ENCODE results near the gene WDR81.

The WDR81 gene

DNA sequence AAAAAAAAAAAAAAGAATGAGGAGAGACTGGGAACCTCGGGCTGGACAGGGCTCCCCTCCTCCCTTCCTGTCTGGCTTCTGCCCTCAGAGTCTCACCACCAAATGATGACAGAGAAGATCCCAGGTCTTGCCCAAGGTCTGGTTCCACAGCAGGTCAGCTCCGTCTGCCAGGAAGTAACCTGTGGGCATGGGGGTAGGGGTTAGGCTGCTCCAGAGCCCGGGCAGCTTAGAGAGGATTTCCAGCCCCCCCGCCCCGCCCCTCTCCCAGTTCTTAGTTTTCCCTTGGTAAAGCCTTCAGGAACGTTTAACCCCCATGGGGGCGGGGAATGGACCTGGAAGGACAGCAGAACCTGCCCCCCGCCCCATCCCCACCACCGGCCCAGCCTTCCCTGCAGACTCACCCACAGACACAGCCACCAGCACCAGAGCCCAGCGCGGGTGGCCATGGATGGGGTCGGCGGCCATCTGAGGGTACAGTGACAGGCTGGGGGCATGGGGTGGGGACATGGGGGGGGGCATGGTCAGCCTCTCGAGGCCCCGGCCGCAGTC, 15.0 kb upstream of the WDR81 start:
- TF ChIP-seq, protein P1, sequence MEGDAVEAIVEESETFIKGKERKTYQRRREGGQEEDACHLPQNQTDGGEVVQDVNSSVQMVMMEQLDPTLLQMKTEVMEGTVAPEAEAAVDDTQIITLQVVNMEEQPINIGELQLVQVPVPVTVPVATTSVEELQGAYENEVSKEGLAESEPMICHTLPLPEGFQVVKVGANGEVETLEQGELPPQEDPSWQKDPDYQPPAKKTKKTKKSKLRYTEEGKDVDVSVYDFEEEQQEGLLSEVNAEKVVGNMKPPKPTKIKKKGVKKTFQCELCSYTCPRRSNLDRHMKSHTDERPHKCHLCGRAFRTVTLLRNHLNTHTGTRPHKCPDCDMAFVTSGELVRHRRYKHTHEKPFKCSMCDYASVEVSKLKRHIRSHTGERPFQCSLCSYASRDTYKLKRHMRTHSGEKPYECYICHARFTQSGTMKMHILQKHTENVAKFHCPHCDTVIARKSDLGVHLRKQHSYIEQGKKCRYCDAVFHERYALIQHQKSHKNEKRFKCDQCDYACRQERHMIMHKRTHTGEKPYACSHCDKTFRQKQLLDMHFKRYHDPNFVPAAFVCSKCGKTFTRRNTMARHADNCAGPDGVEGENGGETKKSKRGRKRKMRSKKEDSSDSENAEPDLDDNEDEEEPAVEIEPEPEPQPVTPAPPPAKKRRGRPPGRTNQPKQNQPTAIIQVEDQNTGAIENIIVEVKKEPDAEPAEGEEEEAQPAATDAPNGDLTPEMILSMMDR (IDR thresholded peaks at IDR 0.05; ENCODE audit: low read length, missing control alignments), result no peak
- peak overlapping the region; percentile 57 for H3K4me3 ChIP-seq (replicated peaks; ENCODE audit: low read depth, low read length)
- no peak for DNase-seq (ENCODE audit: low read depth)

DNA sequence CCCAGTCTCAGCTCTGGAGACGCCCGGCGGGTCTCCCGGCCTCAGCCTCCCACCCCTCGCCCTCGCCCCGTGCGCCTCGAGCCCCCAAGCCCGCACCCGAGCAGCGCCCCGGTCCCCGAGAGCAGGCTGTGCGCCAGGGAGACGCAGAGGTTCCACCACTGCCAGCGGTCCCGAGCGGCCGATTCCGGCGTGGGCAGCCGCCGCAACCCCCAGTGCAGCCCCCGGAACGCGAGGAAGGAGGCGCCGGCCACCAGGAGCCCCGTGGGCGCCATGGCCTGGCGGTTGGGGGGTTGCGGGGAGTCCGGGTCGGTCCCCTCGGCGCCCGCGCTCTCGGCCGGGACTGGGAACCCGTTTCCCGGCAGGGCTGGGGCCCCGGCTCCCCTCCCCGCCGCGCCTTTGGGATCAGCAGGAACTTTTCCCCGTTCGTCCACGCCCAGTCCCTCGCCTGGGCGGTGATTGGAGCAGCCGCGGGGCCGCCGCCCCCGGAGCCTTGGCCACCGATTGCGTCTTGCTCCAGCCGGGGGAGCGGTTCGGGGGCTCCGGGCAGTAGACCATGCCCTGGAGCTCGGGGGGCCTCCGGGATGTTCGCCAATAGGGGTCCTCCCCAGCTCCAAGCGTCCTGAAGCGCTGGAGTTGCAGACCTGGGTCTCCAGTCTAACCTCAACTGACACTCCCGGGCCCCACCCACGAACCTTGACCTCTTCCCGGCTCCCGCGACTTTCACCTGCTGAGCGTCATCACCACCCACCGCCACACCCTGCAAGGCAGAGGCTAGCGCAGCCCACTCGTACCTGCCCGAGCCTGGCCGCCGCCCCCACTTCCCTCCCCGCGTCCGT, 14.3 kb upstream of the WDR81 start, which contains the start of gene TLCD2:
TSS of gene TLCD2 (minus strand) at position 407 of the 836 bp plus-strand sequence. CDS start at position 272, 135 bp downstream.
- peak within 1 kb of the TSS; percentile 57 for H3K4me3 ChIP-seq (replicated peaks; ENCODE audit: low read depth, low read length)
- peak; percentile 65 for DNase-seq (ENCODE audit: low read depth)
- TF ChIP-seq, protein P1 (IDR thresholded peaks at IDR 0.05; ENCODE audit: low read length, missing control alignments), result no peak

DNA sequence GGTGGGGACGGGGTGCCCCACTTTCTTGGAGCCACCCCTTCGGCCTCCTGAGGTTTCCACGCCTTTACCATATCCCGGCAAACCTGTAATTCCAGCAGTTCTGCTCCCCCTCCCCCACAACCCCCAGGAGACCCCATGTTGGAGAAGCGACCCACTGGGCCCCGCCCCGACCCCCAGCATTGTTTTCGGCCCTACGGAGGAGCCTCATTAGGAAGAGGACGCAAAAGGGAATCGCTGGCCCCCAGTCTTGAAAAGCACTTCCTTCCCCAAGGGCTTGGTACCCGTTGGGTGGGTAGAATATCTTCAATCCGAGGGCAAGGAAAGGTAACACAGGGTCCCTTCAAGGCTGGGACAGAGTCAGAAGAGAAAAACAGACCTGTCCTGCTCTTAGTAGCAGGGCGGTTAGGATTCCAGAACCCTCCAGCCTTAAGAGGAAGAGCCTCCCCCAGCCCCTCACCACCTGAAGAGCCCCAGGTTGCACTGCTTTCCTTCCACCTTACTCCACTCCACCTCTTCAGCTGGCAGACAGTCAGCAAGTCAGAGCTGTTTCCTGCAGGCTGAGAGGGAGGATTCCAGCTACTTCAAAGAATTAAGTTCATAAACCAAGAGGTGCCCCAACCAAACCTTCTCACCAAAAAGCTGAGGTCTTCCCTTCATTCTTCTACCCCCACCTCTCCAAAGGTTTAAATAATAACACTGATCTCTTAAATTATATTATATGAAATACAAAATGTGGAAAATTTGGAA, 13.5 kb upstream of the WDR81 start:
- DNase-seq (ENCODE audit: low read depth), result no peak
- TF ChIP-seq, protein P1 (IDR thresholded peaks at IDR 0.05; ENCODE audit: low read length, missing control alignments), result no peak
- peak overlapping the region; percentile 57 for H3K4me3 ChIP-seq (replicated peaks; ENCODE audit: low read depth, low read length)

DNA sequence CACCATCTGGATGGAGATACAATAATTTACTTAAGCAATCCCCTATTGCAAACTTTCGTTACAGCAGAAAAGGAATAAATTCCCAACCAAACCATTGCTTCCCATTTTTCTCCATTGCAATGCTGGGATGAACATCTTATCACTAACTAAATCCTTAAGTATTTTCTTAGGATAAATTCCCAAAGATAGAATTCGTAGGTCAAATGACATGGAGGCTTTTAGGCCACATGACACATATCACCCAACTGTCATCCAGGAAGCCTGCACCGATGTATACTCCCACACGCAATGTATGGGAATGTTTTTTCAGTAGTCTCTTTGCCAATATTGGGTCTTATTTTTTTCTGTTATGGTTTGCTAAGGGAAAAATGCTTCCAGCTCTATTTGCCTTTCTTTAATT, 12.7 kb upstream of the WDR81 start:
- H3K4me3 ChIP-seq (replicated peaks; ENCODE audit: low read depth, low read length), result no peak overlapping the region
- no peak for DNase-seq (ENCODE audit: low read depth)
- TF ChIP-seq, protein P1 (IDR thresholded peaks at IDR 0.05; ENCODE audit: low read length, missing control alignments), result no peak

DNA sequence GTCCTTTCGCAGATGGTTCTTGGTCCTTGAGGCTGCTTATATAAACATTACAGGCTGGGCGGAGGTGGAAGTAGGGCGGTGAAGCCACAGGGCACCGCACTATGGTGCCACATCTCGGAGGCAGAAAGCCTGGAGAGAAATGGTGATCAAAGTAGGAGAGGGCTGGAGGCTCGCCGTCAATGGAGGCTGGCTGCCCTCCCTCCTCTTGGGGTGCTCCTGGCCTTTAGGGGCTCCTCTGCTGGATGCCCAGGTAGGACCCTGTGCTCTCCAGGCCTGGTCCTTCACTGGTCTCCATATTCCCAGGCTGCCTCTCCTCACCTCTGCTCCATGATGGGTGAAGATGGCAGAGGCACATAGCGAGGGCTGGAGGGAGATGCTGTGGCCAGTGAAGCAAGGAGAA, 12.2 kb upstream of the WDR81 start:
- no peak for DNase-seq (ENCODE audit: low read depth)
- TF ChIP-seq, protein P1 (IDR thresholded peaks at IDR 0.05; ENCODE audit: low read length, missing control alignments), result no peak
- H3K4me3 ChIP-seq (replicated peaks; ENCODE audit: low read depth, low read length), result no peak overlapping the region

DNA sequence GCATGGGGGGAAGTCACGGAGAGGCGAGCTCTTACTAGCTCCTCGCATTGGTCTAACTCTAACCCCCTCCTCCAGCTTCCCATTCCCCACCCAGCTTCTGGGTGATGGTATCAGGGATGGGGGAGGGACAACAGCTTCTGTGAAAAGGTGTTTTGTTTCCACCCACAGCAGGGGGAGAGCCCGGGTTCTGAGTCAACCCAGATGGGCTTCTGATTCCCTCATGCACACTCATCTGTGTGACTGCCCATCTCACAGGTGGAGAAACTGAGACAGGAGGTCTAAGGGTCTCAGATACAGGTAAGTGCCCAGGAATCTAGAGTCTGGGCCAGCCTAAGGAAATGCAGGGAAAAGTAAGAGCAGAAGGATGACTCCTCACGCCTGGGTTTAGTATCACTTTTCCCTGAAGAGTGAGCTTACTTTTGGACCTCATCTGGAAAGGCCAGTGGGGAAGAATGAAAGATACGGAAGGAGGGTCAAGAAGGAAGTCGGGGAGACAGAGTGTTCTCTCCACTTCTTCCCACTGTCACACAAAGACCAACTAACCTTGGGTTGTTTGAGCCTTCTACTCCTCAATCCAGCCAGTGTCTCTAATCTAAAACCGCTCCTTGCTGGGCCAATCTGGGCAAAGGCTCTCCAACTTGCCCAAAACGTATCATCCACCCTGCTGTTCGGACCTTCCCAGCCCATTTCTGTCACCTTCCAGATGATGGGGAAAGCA, 11.2 kb upstream of the WDR81 start:
- peak overlapping the region; percentile 88 for H3K4me3 ChIP-seq (replicated peaks; ENCODE audit: low read depth, low read length)
- TF ChIP-seq, protein P1 (IDR thresholded peaks at IDR 0.05; ENCODE audit: low read length, missing control alignments), result no peak
- DNase-seq (ENCODE audit: low read depth), result no peak
